Fibroblast of mammary gland (primary cell): ENCODE results near the gene TMEM250.

ENCODE experiments used
- DNase-seq: peaks from one replicate; pipeline ENCODE4 v3.0.0-alpha.2; 2010; ENCODE audit warnings: low read depth
- H3K4me3 ChIP-seq: 2 replicates; pipeline ENCODE4 v1.5.1; 2011; ENCODE audit warnings: low read depth, mild to moderate bottlenecking, low read length, moderate library complexity; ENCODE audit not compliant: control insufficient read depth
- TF ChIP-seq, protein P1 (sequence below): conservative IDR thresholded peaks from 2 replicates; pipeline ENCODE4 v1.5.1; 2011; ENCODE audit warnings: low read depth, low read length, inconsistent platforms; ENCODE audit not compliant: control insufficient read depth, insufficient read depth

The TMEM250 gene

GRCh38 chr9:136156209-136157120 is 37.8 kb upstream of the TMEM250 start:
- no peak for DNase-seq
- no peak overlapping the region for H3K4me3 ChIP-seq
- TF ChIP-seq, protein P1, sequence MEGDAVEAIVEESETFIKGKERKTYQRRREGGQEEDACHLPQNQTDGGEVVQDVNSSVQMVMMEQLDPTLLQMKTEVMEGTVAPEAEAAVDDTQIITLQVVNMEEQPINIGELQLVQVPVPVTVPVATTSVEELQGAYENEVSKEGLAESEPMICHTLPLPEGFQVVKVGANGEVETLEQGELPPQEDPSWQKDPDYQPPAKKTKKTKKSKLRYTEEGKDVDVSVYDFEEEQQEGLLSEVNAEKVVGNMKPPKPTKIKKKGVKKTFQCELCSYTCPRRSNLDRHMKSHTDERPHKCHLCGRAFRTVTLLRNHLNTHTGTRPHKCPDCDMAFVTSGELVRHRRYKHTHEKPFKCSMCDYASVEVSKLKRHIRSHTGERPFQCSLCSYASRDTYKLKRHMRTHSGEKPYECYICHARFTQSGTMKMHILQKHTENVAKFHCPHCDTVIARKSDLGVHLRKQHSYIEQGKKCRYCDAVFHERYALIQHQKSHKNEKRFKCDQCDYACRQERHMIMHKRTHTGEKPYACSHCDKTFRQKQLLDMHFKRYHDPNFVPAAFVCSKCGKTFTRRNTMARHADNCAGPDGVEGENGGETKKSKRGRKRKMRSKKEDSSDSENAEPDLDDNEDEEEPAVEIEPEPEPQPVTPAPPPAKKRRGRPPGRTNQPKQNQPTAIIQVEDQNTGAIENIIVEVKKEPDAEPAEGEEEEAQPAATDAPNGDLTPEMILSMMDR = no peak

DNA sequence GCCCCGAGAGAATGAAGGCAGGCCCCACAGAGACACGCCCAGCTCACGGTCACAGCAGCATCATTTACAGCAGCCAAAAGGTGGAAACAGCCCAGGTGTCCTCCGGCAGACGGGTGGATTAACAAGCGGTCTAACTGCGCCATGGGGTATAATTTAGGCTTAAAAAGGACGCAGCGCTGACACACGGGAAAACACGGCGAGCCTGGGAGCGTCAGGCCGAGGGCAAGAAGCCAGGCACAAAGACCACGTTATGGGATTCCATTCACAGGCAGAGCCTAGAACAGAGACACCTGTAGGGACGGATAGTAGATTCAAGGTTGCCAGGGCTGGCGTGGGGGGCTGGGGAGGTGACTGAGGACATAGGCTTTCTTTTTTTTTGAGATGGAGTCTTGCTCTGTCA is 36.9 kb upstream of the TMEM250 start:
- TF ChIP-seq, protein P1 = no peak
- H3K4me3 ChIP-seq = no peak overlapping the region
- DNase-seq = no peak

- no peak overlapping the region for H3K4me3 ChIP-seq
- DNase-seq = no peak
- TF ChIP-seq, protein P1 = no peak
Measured at GRCh38 chr9:136154943-136155342, 36.3 kb upstream of the TMEM250 start.

DNA sequence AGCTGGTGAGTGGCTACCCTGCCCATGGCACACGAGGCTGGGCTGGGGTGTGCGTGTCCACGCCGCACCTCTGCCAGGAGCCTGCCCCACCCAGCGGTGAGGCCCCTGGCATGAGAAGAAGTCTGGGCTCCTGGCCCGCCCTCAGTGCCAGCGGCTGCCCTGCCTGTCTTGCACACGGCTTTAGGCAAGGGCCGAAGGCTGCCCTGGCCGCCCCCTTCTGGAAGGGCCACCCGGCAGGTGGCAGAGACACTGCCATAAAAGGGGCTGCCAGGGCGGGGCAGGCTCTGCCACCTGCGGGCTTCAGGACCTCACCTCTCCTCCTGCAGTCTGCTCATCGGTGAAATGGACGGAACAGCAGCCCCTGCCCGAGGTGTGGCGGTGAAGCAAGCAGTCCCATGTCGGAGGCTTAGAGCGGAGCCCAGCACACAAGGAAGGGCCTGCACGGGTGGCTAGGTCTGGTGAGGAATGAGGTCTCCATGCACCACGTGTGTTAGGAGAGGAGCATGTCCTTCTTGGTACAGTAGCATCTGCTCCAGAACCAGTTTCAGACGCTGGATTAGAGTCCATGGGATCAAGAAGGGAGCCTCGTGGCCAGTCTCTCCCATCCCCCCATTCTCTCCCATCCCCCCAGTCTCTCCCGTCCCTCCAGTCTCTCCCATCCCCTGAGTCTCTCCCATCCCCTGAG is 34.8 kb upstream of the TMEM250 start:
- TF ChIP-seq, protein P1 = no peak
- H3K4me3 ChIP-seq = no peak overlapping the region
- DNase-seq = no peak

GRCh38 chr9:136152931-136153330 is 34.3 kb upstream of the TMEM250 start:
- TF ChIP-seq, protein P1 = no peak
- no peak for DNase-seq
- H3K4me3 ChIP-seq = no peak overlapping the region

DNA sequence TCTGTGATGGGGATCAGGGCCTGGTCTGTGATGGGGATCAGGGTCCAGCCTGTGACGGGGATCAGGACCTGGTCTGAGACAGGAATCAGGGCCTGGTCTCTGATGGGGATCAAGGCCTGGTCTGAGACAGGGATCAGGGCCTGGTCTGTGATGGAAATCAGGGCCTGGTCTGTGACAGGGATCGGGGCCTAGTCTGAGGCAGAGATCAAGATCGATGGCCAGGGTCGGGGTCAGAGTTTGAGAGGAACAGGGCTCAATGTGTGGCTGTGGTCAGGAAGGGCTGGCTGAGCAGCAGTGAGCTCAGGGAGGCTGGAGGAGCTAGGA is 33.8 kb upstream of the TMEM250 start:
- TF ChIP-seq, protein P1 = no peak
- no peak overlapping the region for H3K4me3 ChIP-seq
- no peak for DNase-seq
